H1 (cell line): ENCODE results near the gene EPB41L1. TPM values are rescaled to one million over a fixed set of nuclear protein-coding genes. Genes with fewer than 3 reads are reported as not detected.

Experiments
- POLR2A ChIP-seq, 2 experiments: IDR thresholded peaks; 1 replicate in 1 of 2; 2 replicates in 1 of 2; pipeline ENCODE4 v1.6.1; 2011; ENCODE audit warnings: low read depth in 2 of 2, low read length in 2 of 2, mild to moderate bottlenecking in 2 of 2; ENCODE audit errors: control extremely low read depth in 1 of 2
- polyA plus RNA-seq, 7 experiments: library from polyadenylated mRNA; depleted of rRNA in 3 of 7; stranded (reverse) in 5 of 7; unstranded in 2 of 7; fragments of >200 nt in 5 of 7; fragments of 200-250 nt in 2 of 7; gene quantifications; 1 replicate in 5 of 7; 2 replicates in 1 of 7; 4 replicates in 1 of 7; pipeline versions ENCODE4 v1.2.1 to v1.2.3, GENCODE V29; 2011 to 2013; ENCODE audit warnings: missing spikeins in 2 of 7, mixed read lengths in 2 of 7
- total RNA-seq: library from RNA; stranded (reverse); fragmentation: NEBNext Ultra II Directional; extraction: Animal tissue kit (Norgen Biotek cat#: 25700); gene quantifications from 2 replicates; pipeline ENCODE4 v1.2.1, GENCODE V29; 2021
- TF ChIP-seq, protein P1 (sequence below): IDR thresholded peaks from 2 replicates; pipeline ENCODE4 v1.6.1; 2012; ENCODE audit warnings: low read length, inconsistent platforms
- TF ChIP-seq, protein P2 (sequence below): IDR thresholded peaks from 2 replicates; pipeline ENCODE4 v1.6.1; 2011; ENCODE audit warnings: low read length, improper control_type of control experiment

Gene EPB41L1
- total and polyA plus RNA-seq, 2 of the 8 experiments (the other 6 are each of a cell fraction or from before 2014, with no cell fraction given), result 14.8 to 36.0 TPM

DNA sequence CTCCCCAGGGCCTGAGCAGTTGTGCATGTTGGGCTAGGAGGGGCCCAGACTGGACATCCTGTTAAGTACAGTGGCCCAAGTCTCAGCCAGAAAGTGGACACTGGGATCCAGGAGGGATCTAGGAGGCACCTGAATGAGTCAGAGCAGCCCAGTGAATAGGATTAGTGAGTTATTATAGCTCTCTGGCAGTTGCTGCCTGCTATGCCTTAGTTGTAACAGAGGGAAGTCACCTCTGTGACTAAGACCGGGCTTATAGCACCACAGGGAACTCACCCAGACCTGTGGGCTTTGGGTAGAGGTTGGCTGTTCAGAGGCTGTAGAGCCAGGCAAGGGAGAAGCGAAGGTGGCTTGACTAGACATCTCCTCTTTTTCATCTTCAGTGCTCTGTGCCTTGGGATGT lies 42.7 kb downstream of the EPB41L1 start (continued):
- TF ChIP-seq, protein P1, sequence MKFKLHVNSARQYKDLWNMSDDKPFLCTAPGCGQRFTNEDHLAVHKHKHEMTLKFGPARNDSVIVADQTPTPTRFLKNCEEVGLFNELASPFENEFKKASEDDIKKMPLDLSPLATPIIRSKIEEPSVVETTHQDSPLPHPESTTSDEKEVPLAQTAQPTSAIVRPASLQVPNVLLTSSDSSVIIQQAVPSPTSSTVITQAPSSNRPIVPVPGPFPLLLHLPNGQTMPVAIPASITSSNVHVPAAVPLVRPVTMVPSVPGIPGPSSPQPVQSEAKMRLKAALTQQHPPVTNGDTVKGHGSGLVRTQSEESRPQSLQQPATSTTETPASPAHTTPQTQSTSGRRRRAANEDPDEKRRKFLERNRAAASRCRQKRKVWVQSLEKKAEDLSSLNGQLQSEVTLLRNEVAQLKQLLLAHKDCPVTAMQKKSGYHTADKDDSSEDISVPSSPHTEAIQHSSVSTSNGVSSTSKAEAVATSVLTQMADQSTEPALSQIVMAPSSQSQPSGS, result no peak
- no peak for TF ChIP-seq POLR2A (IDR thresholded peaks at IDR 0.05; ENCODE audit: control extremely low read depth in 1 of 2, low read depth in 2 of 2, low read length in 2 of 2)
- TF ChIP-seq, protein P2, sequence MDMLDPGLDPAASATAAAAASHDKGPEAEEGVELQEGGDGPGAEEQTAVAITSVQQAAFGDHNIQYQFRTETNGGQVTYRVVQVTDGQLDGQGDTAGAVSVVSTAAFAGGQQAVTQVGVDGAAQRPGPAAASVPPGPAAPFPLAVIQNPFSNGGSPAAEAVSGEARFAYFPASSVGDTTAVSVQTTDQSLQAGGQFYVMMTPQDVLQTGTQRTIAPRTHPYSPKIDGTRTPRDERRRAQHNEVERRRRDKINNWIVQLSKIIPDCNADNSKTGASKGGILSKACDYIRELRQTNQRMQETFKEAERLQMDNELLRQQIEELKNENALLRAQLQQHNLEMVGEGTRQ, result no peak
